NAMALWA (cell line): ENCODE data around the gene UTS2R.

ENCODE experiments used
- DNase-seq: peaks from one replicate; pipeline ENCODE4 v3.0.0-alpha.2; 2015; ENCODE audit warnings: low spot score

UTS2R gene

DNA sequence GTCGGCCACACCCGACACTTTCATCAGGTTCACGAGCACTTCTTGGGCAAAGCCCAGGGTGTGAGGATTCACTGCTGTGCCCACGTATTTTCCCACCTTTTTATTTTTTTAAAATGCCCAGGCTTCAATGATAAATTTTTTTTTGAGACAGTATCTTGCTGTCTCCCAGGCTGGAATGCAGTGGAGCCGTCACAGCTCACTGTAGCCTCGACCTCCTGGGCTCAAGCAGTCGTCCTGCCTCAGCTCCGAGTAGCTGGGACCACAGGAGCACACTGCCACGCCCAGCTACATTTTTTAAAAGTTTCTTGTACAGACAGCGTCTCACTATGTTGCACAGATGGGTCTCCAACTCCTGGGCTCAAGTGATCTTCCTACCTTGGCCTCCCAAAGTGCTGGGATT, 17.8 kb downstream of the UTS2R start:
- no peak for DNase-seq

- no peak for DNase-seq
Measured at GRCh38 chr17:82390015-82390859, 18.7 kb downstream of the UTS2R start.

DNA sequence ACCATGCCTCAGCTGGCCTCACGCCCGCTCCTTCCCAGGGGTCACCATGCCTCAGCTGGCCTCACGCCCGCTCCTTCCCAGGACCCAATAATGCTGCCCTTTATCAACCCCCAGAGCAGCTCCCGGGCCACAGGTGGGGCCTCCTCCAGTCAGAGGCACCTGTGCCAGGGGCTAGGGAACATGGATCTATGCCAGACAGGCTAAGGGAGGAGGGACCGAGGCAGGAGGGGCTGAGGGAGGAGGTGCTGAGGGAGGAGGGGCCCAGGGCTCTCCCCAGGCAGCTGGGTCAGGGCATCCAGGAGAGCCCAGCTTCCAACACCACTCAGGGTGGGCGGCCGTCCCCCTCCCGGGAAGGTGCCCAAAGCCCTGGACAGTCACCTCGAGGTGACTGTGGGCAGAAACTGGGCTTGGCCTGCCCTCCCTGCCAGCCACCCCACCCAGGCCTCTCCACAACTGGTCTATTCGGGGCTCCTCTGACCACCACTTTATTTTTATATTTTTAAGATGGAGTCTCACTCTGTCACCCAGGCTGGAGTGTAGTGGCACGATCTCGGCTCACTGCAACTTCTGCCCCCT, 19.4 kb downstream of the UTS2R start:
- DNase-seq, result no peak

- no peak for DNase-seq
Measured at GRCh38 chr17:82391496-82392066, 20.0 kb downstream of the UTS2R start.

DNA sequence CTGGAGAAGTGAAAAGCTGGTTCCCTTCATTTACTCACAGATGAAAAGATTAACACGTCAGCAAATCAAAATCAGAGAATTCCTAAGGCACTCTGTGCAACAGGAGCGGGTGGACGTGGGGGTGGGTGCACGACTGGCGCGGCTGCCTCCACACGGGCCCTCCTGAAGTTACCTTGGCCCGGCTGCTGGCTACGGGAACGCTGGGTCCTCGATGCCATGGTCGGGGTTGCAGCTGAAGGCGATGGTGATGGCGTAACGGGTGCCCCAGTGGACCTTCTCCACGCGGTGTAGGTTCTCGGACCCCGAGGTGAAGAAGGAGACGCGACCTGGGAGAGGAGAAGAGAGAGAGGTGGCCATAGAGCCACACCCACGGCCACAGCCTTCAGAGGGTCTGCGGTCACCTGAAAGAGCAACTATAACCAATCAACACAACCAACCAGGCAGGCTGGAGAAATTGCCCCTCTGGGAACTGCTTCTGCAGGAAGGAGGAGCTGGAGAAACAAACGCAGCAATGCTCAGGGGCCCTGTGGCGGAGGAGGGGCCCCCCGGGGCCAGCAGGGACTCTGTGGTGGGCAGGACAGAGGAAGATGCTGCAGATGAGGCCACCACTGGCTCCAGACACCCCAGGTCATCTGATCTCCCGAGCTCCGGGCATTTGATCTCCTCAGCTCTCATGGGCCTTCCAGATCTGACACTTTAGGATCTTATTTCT, 20.8 kb downstream of the UTS2R start:
- no peak for DNase-seq

DNA sequence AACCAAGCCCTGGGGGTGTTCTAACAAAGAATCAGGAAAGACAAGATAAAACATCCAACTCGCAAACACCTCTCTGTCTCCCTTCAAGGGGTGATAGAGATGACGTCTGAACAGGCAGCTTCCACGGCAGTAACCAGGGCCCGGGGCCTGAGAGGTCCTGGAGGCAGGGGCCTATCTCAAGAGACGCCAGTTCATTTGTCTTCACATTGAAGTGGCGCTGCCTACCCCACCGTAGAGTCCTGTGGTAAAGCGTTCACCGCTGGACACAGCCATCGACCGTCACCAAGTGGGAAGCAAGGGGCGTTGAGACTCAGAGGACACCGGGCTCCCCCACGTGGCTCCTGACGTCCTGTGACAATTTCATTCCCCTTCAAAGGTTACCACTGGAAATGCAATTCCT, 21.4 kb downstream of the UTS2R start:
- DNase-seq, result no peak

DNA sequence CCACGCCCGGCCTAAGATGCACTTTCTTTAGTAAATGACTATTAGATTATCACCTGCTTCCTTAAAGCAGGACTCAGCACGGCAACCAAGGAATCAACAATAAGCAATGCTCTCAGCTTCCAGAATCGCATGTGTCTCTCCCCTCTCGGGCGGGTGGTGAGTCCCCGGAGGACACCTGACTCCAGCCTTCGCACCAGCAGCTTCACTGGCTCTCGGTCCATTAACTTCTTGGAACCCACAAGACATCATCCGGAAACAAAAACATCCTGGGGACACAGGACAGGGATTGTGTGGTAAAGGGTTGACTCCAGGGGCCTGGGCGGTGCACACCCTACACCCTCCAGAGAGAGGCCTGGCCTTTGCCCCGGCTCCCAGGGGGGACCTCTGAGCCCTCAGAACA, 22.7 kb downstream of the UTS2R start:
- no peak for DNase-seq

DNA sequence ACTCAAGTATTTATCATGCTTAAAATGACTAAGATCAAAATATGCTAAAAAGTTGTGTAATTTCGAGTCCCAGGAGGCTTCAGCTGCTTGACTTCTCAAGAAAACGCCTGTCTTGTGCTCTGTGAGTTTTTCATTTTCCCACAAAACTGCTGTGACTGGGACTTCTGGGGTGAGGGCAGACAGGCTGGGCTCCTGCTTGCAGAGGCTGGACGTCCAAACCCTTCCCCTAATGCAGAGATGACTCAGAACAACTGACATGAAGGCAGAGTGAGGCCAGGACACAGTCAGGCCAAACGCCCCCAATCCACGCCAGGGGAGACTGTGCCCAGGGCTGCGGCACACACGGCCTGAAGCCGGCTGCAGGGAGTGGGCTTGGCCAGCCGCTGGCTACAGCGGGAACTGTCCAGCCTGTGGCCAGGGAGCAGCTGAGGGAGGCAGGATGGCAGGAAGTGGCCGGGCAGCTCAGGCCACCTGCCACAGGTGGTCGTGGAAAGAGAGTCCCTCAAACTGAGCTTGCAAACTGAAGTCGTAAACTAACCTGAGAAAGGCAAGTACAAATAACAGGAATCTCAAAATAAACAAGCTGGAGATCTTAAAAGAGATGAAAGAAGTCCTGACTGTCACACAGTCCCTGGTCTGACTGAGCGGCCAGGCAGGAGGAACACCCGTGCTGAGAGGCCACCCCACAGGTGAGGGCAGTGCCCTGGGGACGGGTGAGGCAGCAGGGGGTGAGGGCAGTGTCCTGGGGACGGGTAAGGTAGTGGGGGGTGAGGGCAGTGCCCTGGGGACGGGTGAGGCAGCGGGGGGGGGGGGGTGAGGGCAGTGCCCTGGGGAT, 25.3 kb downstream of the UTS2R start:
- DNase-seq, result no peak

DNA sequence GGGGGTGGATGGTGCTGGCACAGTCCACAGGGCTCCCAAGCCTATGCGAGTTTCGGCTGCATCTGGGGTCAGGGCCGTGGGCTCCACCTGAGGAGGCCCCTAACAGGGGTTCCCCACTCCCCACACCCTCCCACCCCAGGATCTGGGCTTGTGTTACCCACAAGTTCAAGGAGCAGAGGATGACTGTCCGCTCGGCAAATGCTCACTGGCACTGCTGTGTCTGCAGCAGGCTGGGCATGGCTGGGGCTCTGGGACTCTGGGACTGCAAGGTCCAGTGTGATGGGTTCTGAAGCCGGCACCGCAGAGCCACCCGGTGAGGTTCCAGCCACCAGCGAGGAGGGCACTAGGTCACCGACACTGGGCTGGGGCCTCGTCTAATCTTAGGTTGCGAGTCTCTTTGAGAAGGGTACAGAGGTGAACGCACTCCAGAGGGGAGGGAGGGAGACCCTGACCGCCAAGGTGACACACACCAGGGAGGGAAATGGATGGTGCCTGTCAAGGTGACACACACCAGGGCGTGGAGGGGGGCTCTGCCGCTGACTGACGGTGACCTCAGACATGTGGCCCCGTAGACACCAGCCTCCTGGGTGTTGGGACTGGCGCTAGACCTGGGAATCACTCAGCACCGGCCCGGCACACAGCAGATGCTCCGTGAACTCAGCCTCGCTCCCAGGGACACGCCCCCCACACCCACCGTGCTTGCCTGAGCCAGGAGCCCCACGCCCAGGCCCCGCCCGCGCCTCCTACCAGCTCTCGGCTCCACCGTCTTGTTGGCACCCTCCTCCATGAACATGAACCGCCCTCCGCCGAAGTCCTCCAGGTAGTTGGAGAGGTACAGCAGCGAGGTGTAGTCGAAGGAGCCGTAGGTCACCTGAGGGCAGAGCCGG, 26.1 kb downstream of the UTS2R start:
- DNase-seq, result no peak

DNA sequence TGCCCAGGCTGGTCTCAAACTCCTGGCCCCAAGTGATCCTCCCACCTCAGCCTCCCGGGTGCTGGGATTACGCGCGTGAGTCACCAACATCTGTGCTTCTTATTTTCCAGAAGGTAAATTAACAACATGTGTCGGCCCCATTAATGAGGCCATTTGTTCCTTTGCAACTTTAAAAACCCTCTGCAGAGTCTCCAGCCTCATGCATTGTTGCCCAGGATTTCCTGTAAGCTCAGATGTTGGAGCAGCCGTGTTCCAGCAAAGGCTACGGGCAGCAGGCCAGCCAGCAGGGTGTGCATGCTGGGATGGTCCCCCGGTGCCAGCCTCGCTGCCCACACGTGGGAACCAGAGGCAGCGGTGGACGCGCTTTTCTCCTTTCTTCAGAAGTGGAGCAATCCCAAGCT, 27.5 kb downstream of the UTS2R start:
- no peak for DNase-seq

DNA sequence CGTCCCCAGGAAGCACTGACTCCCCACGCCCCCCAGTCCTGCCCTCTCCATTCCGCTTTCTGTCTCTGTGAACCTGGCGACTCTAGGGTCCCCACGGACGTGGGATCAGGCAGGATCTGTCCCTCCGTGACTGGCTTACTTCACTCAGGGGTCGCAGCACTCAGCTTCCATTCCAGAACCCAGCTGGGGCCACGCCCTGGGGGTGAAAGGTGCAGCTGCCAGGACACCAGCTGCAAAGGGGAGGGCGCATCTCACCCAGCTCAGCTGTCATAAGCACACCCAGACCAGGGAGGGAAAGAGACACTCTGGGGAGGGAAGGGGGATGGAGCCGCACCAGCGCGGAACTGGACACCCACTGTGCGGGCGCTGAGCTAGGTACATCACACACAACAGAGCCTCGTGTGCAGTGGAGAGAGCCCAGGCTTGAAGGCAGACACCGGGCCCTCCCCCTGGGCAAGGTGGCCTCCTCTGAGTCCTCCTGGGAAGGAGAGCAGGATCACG, 28.1 kb downstream of the UTS2R start:
- DNase-seq, result no peak

DNA sequence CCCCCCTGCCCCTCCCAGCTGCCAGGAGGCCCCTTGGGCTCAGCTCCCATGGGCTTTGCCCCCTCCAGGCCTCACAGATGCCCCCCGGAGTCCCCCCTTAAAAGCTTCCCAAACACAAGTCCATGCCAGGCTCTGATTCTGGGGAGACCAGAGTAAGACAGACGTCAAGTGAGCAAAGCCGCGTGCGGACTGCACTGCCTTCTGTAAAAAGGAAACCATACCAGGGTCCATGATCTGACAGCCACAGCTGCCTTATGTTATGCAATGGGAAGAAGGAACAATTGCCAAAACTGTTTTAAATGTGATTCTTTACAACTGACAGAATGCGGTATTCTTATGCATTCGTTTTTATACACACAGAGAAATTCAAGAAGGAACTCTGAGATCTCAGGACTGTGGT, 28.6 kb downstream of the UTS2R start:
- no peak for DNase-seq

DNA sequence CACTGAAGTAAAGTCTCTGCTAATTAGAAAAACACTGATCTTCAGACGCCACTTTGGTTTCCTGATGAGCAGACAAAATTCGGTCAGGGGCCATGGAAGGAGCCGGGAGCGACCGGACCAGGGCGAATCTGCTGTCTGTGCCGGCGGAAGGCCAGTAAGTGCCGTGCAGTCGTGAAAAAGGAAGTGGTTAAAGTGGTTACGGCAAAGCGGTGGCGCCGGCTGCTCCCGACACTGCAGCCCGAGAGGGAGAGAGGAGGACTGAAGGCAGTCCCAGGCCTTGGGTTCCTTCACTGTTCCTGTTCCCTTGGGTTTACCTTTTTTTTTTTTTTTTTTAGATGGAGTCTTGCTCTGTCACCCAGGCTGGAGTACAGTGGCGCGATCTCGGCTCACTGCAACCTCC, 29.3 kb downstream of the UTS2R start:
- no peak for DNase-seq

GRCh38 chr17:82402865-82403264, 31.3 kb downstream of the UTS2R start:
- DNase-seq, result no peak

GRCh38 chr17:82403662-82404660, 32.4 kb downstream of the UTS2R start:
- no peak for DNase-seq

DNA sequence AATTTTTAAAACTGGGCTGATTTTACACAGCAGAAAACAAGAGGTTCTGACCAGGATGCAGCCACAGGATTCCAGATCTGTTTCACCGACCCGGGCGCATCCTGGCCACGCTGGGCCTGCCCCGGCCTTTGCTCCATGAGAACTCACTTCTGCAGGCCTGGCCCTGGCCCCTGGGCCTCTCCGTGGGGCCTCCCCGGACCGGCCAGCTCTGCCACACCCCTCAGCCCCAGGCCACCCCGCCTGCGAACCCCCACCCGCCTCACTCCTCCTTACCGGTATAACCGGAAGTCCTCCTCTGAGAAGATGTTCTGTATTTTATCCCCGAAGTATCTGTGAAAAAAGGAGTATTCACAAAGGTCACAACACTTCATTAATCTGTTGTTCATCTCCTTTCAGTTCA, 33.5 kb downstream of the UTS2R start:
- no peak for DNase-seq

- DNase-seq, result no peak
Measured at GRCh38 chr17:82406131-82406671, 34.6 kb downstream of the UTS2R start.

DNA sequence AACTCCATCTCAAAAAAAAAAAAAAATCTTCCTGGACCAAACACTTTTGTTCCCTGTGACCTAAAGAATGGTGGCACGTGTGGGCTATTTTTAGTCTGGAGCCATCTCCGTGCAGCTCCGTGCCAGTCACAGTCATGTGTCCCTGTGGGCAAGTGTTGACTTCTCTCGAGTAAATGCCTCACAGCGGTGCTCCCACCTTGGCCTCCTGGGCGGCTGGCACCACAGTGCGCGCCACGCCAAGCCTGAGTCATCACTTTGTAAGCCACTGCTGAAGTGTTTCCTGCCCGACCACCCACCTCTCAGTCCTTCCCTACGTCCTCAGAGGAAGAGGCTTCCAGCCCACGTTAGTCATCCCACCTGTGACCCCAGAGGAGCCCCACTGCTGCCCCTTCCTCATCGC, 35.7 kb downstream of the UTS2R start:
- DNase-seq, result no peak

DNA sequence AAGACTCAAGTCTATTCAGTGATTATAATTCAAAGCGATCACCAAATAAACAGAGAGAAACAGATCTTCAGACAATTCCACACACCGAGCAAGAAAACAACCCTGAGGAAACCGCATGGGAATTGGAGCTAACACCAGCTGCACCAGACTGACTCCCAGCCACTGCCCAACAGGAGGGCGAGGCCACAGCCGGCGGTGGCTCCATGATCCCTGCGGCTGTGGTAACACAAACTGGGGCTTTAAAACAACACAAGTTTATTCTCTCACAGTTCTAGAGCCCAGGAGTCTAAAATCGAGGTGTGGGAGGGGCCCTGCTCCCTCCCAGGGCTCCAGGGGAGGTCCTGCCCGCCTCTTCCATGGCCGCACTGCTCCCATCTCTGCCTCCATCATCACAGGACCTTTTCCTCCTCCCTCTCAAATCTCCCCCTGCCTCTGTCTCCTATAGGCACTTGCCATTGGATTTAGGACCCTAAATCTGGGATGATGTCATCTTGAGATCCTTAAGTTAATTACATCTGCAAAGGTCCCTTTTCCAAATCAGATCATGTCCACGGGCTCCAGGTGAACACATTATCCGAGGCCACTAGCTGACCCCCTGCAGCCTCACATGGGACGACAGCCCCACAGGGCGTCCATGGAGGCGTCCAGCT, 36.8 kb downstream of the UTS2R start:
- no peak for DNase-seq
